Effector CD8-positive, alpha-beta T cell (primary cell): ENCODE data around the gene C11orf42.

Experiments used
- DNase-seq: peaks from one replicate; lab custom pipeline; 2025; lab: John Stamatoyannopoulos, UW

Gene C11orf42

GRCh38 chr11:6253197-6253596, 47.8 kb downstream of the C11orf42 start:
- no peak for DNase-seq

GRCh38 chr11:6258141-6258540, 52.8 kb downstream of the C11orf42 start:
- DNase-seq, result no peak

GRCh38 chr11:6258571-6259081, 53.3 kb downstream of the C11orf42 start:
- DNase-seq, result no peak

- DNase-seq, result no peak
These were observed 54.9 kb downstream of the C11orf42 start for GRCh38 chr11:6260207-6260726.
